Measurements from ENCODE around the gene GAREM1. TPM values are rescaled to one million over a fixed set of nuclear protein-coding genes. Genes with fewer than 3 reads are reported as not detected.

The GAREM1 gene
- 2.5 and 3.9 TPM in 2 replicates for total RNA-seq

GRCh38 chr18:32470714-32471633 is at the start of gene GAREM1:
Gene GAREM1, minus strand, starts transcription at chr18:32470882. Its CDS starts 454 bp downstream, at chr18:32470428.

